Hepatocyte (in vitro differentiated cells): ENCODE data around the gene ZNF222. TPM values are rescaled to one million over a fixed set of nuclear protein-coding genes. Genes with fewer than 3 reads are reported as not detected.

ENCODE experiments used
- DNase-seq: peaks from one replicate; pipeline ENCODE4 v3.0.0-alpha.2; 2016; ENCODE audit warnings: low spot score
- H2AFZ ChIP-seq: fragments of 200-600 bp; sonication (generic); 2 replicates; pipeline ENCODE4 v1.6.0; 2016; ENCODE audit warnings: antibody characterized with exemption, mild to moderate bottlenecking
- H3K27ac ChIP-seq: fragments of 200-600 bp; sonication (generic); 2 replicates; pipeline ENCODE4 v1.5.1; 2016; ENCODE audit warnings: mild to moderate bottlenecking
- H3K27me3 ChIP-seq: fragments of 200-600 bp; sonication (generic); 2 replicates; pipeline ENCODE4 v1.6.1; 2016
- H3K36me3 ChIP-seq: fragments of 200-600 bp; sonication (generic); replicated peaks from 2 replicates; pipeline ENCODE4 v1.5.1; 2016; ENCODE audit warnings: low read depth; ENCODE audit not compliant: insufficient read depth
- H3K4me1 ChIP-seq: fragments of 200-600 bp; sonication (generic); 2 replicates; pipeline ENCODE4 v1.5.1; 2016; ENCODE audit warnings: mild to moderate bottlenecking, moderate library complexity; ENCODE audit not compliant: insufficient read depth
- H3K4me2 ChIP-seq: fragments of 200-600 bp; sonication (generic); 2 replicates; pipeline ENCODE4 v1.6.0; 2016
- H3K4me3 ChIP-seq: fragments of 200-600 bp; sonication (generic); 2 replicates; pipeline ENCODE4 v1.5.1; 2016; ENCODE audit warnings: mild to moderate bottlenecking
- H3K79me2 ChIP-seq: fragments of 200-600 bp; sonication (generic); 2 replicates; pipeline ENCODE4 v1.6.0; 2017; ENCODE audit warnings: mild to moderate bottlenecking
- H3K9me2 ChIP-seq: fragments of 200-600 bp; sonication (generic); replicated peaks from 2 replicates; pipeline ENCODE4 v1.6.0; 2017; ENCODE audit warnings: mild to moderate bottlenecking; ENCODE audit not compliant: insufficient read depth
- H3K9me3 ChIP-seq: fragments of 200-600 bp; sonication (generic); 2 replicates; pipeline ENCODE4 v1.5.1; 2016; ENCODE audit warnings: low read depth, mild to moderate bottlenecking
- H4K20me1 ChIP-seq: fragments of 200-600 bp; sonication (generic); 2 replicates; pipeline ENCODE4 v1.6.0; 2016; ENCODE audit warnings: mild to moderate bottlenecking; ENCODE audit not compliant: insufficient read depth, poor library complexity, severe bottlenecking
- CTCF ChIP-seq: fragments of 200-600 bp; sonication (generic); IDR thresholded peaks from 2 replicates; pipeline ENCODE4 v1.5.1; 2016; ENCODE audit warnings: antibody characterized with exemption, mild to moderate bottlenecking; ENCODE audit not compliant: poor library complexity
- EZH2 ChIP-seq: fragments of 200-600 bp; sonication (generic); IDR thresholded peaks from 2 replicates; pipeline ENCODE4 v1.6.1; 2016; ENCODE audit warnings: antibody characterized with exemption, mild to moderate bottlenecking, borderline replicate concordance
- EZH2phosphoT487 ChIP-seq: fragments of 200-600 bp; sonication (generic); IDR thresholded peaks from one replicate; pipeline ENCODE4 v1.6.1; 2018; ENCODE audit warnings: antibody characterized with exemption, mild to moderate bottlenecking, low read depth, moderate library complexity; ENCODE audit not compliant: unreplicated experiment, severe bottlenecking
- WGBS: methylation state at CpG from one replicate; pipeline ENCODE4 v1.1.6; 2016; ENCODE audit warnings: low lambda C conversion rate; ENCODE audit errors: missing lambda C conversion rate; 5-methylcytosine and 5-hydroxymethylcytosine counted together
- polyA plus RNA-seq: library from polyadenylated mRNA; unstranded; fragments of >200 nt; fragmentation: Nextera tagmentation; extraction: Ambion mirVana; gene quantifications from 2 replicates; pipeline ENCODE4 v1.2.1, GENCODE V29; 2016
- total RNA-seq: library from RNA; depleted of rRNA; stranded (reverse); fragments of >200 nt; gene quantifications from 2 replicates; pipeline ENCODE4 v1.2.3, GENCODE V29; 2014

The ZNF222 gene
- total and polyA plus RNA-seq, 2 experiments from 2014 or later = 1.8 to 6.3 TPM

- Histone ChIP-seq H3K4me3 (no peak overlapping the region), H2AFZ (no peak overlapping the region), H4K20me1 (no peaks in the 10 kb centered on the region), H3K4me2 (no peak overlapping the region), H3K9me3 (peaks cover 5% of the 10 kb centered on the region), H3K79me2 (no peaks in the 10 kb centered on the region), H3K4me1 (no peaks in the 10 kb centered on the region), H3K36me3 (peaks cover 9% of the 10 kb centered on the region), H3K27ac (no peak overlapping the region), H3K9me2 (no peaks in the 10 kb centered on the region), H3K27me3 (no peaks in the 10 kb centered on the region)
- WGBS = 91% methylated on average over 1 of the region's 1 CpG
- DNase-seq = no peak
- TF ChIP-seq CTCF (no peak), EZH2 (no peak), EZH2phosphoT487 (no peak)
Observed at GRCh38 chr19:44061038-44061437, 35.9 kb downstream of the ZNF222 start.

- WGBS = 67% methylated on average over 3 of the region's 3 CpGs
- TF ChIP-seq EZH2phosphoT487 = no peak
- no peak for TF ChIP-seq EZH2
- no peak for TF ChIP-seq CTCF
Observed at GRCh38 chr19:44066305-44066704, 41.1 kb downstream of the ZNF222 start.

GRCh38 chr19:44069415-44069814, 44.2 kb downstream of the ZNF222 start:
- Histone ChIP-seq H3K4me1 (peaks cover 5% of the 10 kb centered on the region), H4K20me1 (no peaks in the 10 kb centered on the region), H2AFZ (no peak overlapping the region), H3K27me3 (no peaks in the 10 kb centered on the region), H3K4me3 (no peak overlapping the region), H3K36me3 (peaks cover 14% of the 10 kb centered on the region), H3K27ac (no peak overlapping the region), H3K9me3 (peaks cover 11% of the 10 kb centered on the region), H3K9me2 (no peaks in the 10 kb centered on the region), H3K4me2 (no peak overlapping the region), H3K79me2 (peaks cover 18% of the 10 kb centered on the region)
- 100% methylated on average over 1 of the region's 1 CpG for WGBS
- TF ChIP-seq CTCF (no peak), EZH2phosphoT487 (no peak), EZH2 (no peak)
- no peak for DNase-seq

More at GRCh38 chr19:44066305-44066704, 41.1 kb downstream of the ZNF222 start:
- Histone ChIP-seq H2AFZ (no peak overlapping the region), H3K36me3 (peaks cover 20% of the 10 kb centered on the region), H3K79me2 (no peaks in the 10 kb centered on the region), H3K9me2 (no peaks in the 10 kb centered on the region), H3K27ac (no peak overlapping the region), H3K9me3 (peaks cover 11% of the 10 kb centered on the region), H3K4me1 (no peaks in the 10 kb centered on the region), H3K4me2 (no peak overlapping the region), H3K4me3 (no peak overlapping the region), H4K20me1 (no peaks in the 10 kb centered on the region), H3K27me3 (no peaks in the 10 kb centered on the region)
- no peak for DNase-seq
